Measurements from ENCODE around the gene BCL2L2. TPM values are rescaled to one million over a fixed set of nuclear protein-coding genes. Genes with fewer than 3 reads are reported as not detected.

BCL2L2 gene
- total RNA-seq, 1 experiment from 2014 or later = 21.3 TPM

GRCh38 chr14:23307687-23308644, 1.3 kb downstream of the BCL2L2 start:
- CTCF ChIA-PET = interaction anchor here (0.5 to 2.8 kb wide), 3 partner anchors 14 to 274 kb away, joined by 5 to 12 read pairs (median 6); partner anchors contain the start of gene PABPN1

GRCh38 chr14:23308721-23309445, 2.2 kb downstream of the BCL2L2 start:
- no peak overlapping the region for H3K27ac Mint-ChIP-seq (ENCODE audit: unreplicated experiment)
- BruUV-seq (replicated peaks) = no TSS peak

More at GRCh38 chr14:23307687-23308644, 1.3 kb downstream of the BCL2L2 start:
- peak overlapping the region; percentile 91 for H3K4me3 Mint-ChIP-seq (ENCODE audit: low read depth, unreplicated experiment)
- H3K4me1 Mint-ChIP-seq (ENCODE audit: low read depth, unreplicated experiment) = peaks cover 23% of the 10 kb centered on the region
- no TSS peak for BruUV-seq (replicated peaks)
- no peak for DNase-seq
- peaks cover 35% of the 10 kb centered on the region for H3K36me3 Mint-ChIP-seq (ENCODE audit: insufficient read depth, unreplicated experiment)
- H3K27me3 Mint-ChIP-seq (ENCODE audit: unreplicated experiment) = no peaks in the 10 kb centered on the region
- no peak for TF ChIP-seq CTCF (IDR thresholded peaks at IDR 0.05; ENCODE audit: unreplicated experiment)
- peak overlapping the region; percentile 85 for H3K27ac Mint-ChIP-seq (ENCODE audit: unreplicated experiment)
- intact Hi-C loops (cut with micrococcal nuclease; ENCODE audit: unreplicated experiment) = no loop called here
- no peaks in the 10 kb centered on the region for H3K9me3 Mint-ChIP-seq (ENCODE audit: low read depth, unreplicated experiment)

GRCh38 chr14:23310546-23310945, 3.9 kb downstream of the BCL2L2 start:
- Mint-ChIP-seq H3K4me3 (ENCODE audit: low read depth, unreplicated experiment) (no peak overlapping the region), H3K9me3 (ENCODE audit: low read depth, unreplicated experiment) (no peaks in the 10 kb centered on the region), H3K4me1 (ENCODE audit: low read depth, unreplicated experiment) (peaks cover 23% of the 10 kb centered on the region), H3K27me3 (ENCODE audit: unreplicated experiment) (no peaks in the 10 kb centered on the region), H3K36me3 (ENCODE audit: insufficient read depth, unreplicated experiment) (peaks cover 35% of the 10 kb centered on the region), H3K27ac (ENCODE audit: unreplicated experiment) (no peak overlapping the region)
- no TSS peak for BruUV-seq (replicated peaks)
- CTCF ChIA-PET = no interaction called here
- intact Hi-C loops (cut with micrococcal nuclease; ENCODE audit: unreplicated experiment) = no loop called here
- TF ChIP-seq CTCF (IDR thresholded peaks at IDR 0.05; ENCODE audit: unreplicated experiment) = no peak
- no peak for DNase-seq

More at GRCh38 chr14:23308721-23309445, 2.2 kb downstream of the BCL2L2 start:
- Mint-ChIP-seq H3K4me3 (ENCODE audit: low read depth, unreplicated experiment) (peak overlapping the region; percentile 91), H3K36me3 (ENCODE audit: insufficient read depth, unreplicated experiment) (peaks cover 35% of the 10 kb centered on the region), H3K9me3 (ENCODE audit: low read depth, unreplicated experiment) (no peaks in the 10 kb centered on the region), H3K27me3 (ENCODE audit: unreplicated experiment) (no peaks in the 10 kb centered on the region), H3K4me1 (ENCODE audit: low read depth, unreplicated experiment) (peaks cover 23% of the 10 kb centered on the region)
- no peak for TF ChIP-seq CTCF (IDR thresholded peaks at IDR 0.05; ENCODE audit: unreplicated experiment)
- no peak for DNase-seq
- CTCF ChIA-PET = no interaction called here
- intact Hi-C loops (cut with micrococcal nuclease; ENCODE audit: unreplicated experiment) = no loop called here

- Mint-ChIP-seq H3K4me3 (ENCODE audit: low read depth, unreplicated experiment) (no peak overlapping the region), H3K4me1 (ENCODE audit: low read depth, unreplicated experiment) (no peaks in the 10 kb centered on the region), H3K36me3 (ENCODE audit: insufficient read depth, unreplicated experiment) (peaks cover 36% of the 10 kb centered on the region), H3K27me3 (ENCODE audit: unreplicated experiment) (no peaks in the 10 kb centered on the region), H3K9me3 (ENCODE audit: low read depth, unreplicated experiment) (no peaks in the 10 kb centered on the region), H3K27ac (ENCODE audit: unreplicated experiment) (no peak overlapping the region)
- TF ChIP-seq CTCF (IDR thresholded peaks at IDR 0.05; ENCODE audit: unreplicated experiment) = no peak
- intact Hi-C loops (cut with micrococcal nuclease; ENCODE audit: unreplicated experiment) = no loop called here
- CTCF ChIA-PET = no interaction called here
- no TSS peak for BruUV-seq (replicated peaks)
- DNase-seq = no peak
These were observed 9.7 kb downstream of the BCL2L2 start for GRCh38 chr14:23316300-23316699.
